Airway epithelial cell (primary cell): ENCODE data around the gene HINFP. TPM values are rescaled to one million over a fixed set of nuclear protein-coding genes. Genes with fewer than 3 reads are reported as not detected.

Source experiments
- total RNA-seq: library from RNA; depleted of rRNA; stranded (reverse); fragments of >200 nt; gene quantifications from 2 replicates; pipeline ENCODE4 v1.2.3, GENCODE V29; 2015

HINFP gene
- 5.2 and 17.0 TPM in 2 replicates for total RNA-seq

GRCh38 chr11:119121008-119121810 is at the start of gene HINFP:
Gene HINFP (plus strand): TSS chr11:119121580. CDS start chr11:119126945, 5,365 bp downstream.

DNA sequence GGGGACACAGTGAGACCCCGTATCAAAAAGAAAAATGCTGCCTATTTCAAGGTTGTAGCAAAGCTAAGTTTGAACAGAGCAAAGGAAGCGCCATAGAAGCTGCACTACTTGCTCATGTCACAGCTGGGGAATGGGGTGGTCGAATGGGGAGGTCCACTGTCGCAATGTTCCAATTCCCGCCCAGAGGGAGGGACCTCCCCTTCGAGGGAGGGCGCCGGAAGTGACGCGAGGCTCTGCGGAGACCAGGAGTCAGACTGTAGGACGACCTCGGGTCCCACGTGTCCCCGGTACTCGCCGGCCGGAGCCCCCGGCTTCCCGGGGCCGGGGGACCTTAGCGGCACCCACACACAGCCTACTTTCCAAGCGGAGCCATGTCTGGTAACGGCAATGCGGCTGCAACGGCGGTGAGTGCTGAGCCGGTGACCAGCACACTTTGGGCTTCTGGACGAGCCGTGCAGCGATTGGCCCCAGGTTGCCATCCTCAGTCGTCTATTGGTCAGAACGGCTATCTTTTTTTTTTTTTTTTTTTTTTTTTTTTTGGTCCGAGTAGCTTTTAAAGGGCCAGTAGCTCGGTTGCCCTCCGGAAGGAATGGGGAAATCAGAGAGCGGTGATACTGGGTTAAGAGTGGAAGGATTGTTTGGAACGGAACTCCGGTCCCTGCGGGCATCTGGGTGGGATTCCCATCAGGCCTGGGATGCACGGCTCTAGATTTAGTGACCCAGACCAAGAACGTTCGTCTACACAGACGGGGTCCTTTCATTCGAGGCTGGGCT is 36.5 kb upstream of the HINFP start, which contains the start of gene HMBS:
Gene HMBS (plus strand): TSS at position 219 of the 774 bp plus-strand sequence. CDS start 153 bp downstream, at position 372.

GRCh38 chr11:119101759-119102423 is 19.5 kb upstream of the HINFP start, which contains the start of gene DPAGT1:
Gene DPAGT1 (minus strand): TSS chr11:119101853. CDS start chr11:119101655, 198 bp downstream.

DNA sequence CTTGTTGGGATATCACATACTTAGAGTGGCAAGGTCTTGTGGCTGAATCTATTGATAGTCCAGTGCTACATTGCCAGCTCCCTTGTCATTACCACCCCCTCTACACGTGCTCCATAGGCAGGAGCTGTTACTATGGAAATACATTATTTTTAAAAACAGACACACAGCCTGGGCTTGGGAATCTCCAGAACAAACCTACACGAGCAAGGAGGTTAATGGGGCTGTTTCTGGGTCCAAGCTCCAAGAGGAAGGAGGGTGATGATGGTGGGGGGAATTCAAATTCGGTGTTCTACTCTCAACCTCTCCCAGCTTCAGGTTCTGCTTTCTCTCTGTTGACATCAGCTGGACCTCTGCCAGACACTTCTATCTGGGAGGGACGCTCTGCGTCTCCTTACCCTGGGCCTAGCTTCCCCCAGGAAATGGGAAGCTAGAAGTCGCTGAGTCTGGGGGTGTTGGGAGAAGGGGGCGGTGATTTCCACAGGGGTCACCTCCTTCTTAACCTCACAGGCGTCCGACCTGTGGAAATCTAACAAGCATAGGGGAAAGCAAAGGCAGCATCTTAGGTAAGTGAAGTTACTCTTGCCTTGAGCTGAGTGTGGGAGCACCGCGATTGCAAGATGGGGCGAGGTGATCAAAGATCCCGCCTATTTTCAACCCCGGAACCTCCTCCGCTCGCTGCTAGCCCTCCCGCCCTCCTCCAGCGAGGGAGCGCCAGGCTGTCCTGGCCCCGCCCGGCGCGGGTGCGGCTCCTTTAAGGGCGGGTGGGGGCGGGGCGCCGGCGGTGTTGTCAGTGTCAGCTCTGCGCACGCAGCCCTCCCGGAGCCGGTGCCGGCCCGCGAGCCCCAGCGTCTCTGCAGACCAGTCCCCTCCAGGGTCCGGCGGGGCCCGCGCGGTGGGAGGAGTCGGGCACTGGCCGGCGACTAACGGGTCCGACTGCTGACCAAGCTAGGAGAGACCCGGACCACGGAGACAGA is 14.5 kb upstream of the HINFP start, which contains the start of gene C2CD2L:
Gene C2CD2L (plus strand): TSS at position 781 of the 974 bp plus-strand sequence. CDS start 398 bp downstream, outside the sequence.

GRCh38 chr11:119149018-119149785 is 27.8 kb downstream of the HINFP start, which contains the start of gene ABCG4:
Gene ABCG4 (plus strand): TSS chr11:119149052. CDS start chr11:119149966, 914 bp downstream.

GRCh38 chr11:119168471-119169281 is 47.3 kb downstream of the HINFP start, which contains the start of gene NLRX1:
Gene NLRX1 (plus strand): TSS chr11:119168725. CDS start chr11:119171404, 2,679 bp downstream.

Other genes starting within 250 kb of the HINFP start
- not detected in 2 replicates for gene CXCR5, start 237.7 kb upstream of the HINFP start, total RNA-seq
- 31.6 and 51.8 TPM in 2 replicates for gene BCL9L, start 195.7 kb upstream of the HINFP start, total RNA-seq
- gene UPK2, start 165.3 kb upstream of the HINFP start, total RNA-seq, result 0.37 and 0.56 TPM in 2 replicates
- gene FOXR1, start 149.8 kb upstream of the HINFP start, total RNA-seq, result not detected in 2 replicates
- 7.0 and 11.4 TPM in 2 replicates for gene CENATAC, start 123.4 kb upstream of the HINFP start, total RNA-seq
- 2,356 and 2,509 TPM in 2 replicates for gene RPS25, start 103.2 kb upstream of the HINFP start, total RNA-seq
- gene TRAPPC4, start 102.8 kb upstream of the HINFP start, total RNA-seq, result 102 and 106 TPM in 2 replicates
- gene SLC37A4, start 90.7 kb upstream of the HINFP start, total RNA-seq, result 37.6 and 39.3 TPM in 2 replicates
- gene HYOU1, start 64.4 kb upstream of the HINFP start, total RNA-seq, result 98.8 and 112 TPM in 2 replicates
- gene VPS11, start 53.8 kb upstream of the HINFP start, total RNA-seq, result 14.8 and 17.8 TPM in 2 replicates
- 10.5 and 27.9 TPM in 2 replicates for gene HMBS, start 36.7 kb upstream of the HINFP start, total RNA-seq
- gene DPAGT1, start 19.7 kb upstream of the HINFP start, total RNA-seq, result 28.2 and 33.6 TPM in 2 replicates
- 5.0 and 5.8 TPM in 2 replicates for gene C2CD2L, start 14.2 kb upstream of the HINFP start, total RNA-seq
- 0.42 and 0.79 TPM in 2 replicates for gene ABCG4, start 27.5 kb downstream of the HINFP start, total RNA-seq
- 21.8 and 28.5 TPM in 2 replicates for gene NLRX1, start 47.1 kb downstream of the HINFP start, total RNA-seq
- gene NHERF4, start 63.9 kb downstream of the HINFP start, total RNA-seq, result not detected in 2 replicates
- 7.5 and 10.3 TPM in 2 replicates for gene CBL, start 84.8 kb downstream of the HINFP start, total RNA-seq
- 197 and 367 TPM in 2 replicates for gene MCAM, start 195.6 kb downstream of the HINFP start, total RNA-seq
- 15.0 and 16.8 TPM in 2 replicates for gene RNF26, start 212.9 kb downstream of the HINFP start, total RNA-seq
- 0.07 TPM in 1 of 2 replicates, not detected in the other for gene C1QTNF5, start 219.3 kb downstream of the HINFP start, total RNA-seq
- gene MFRP, start 225.1 kb downstream of the HINFP start, total RNA-seq, result not detected in 2 replicates